Suppressor macrophage treated with lipopolysaccharide for 4 hours (primary cell): ENCODE results near the gene SPRED1.
"Not testable (repeated sequence)": the region's sequence is repeated elsewhere in the genome, so short reads cannot be mapped to it uniquely, and the experiment has no call there.

Source experiments
- DNase-seq: peaks from one replicate; pipeline ENCODE4 v3.0.0-alpha.2; 2020

SPRED1 gene

GRCh38 chr15:38237021-38237420 lies 15.6 kb upstream of the SPRED1 start:
- not testable (repeated sequence) for DNase-seq

- DNase-seq: no peak
Observed at GRCh38 chr15:38238311-38238710, 14.3 kb upstream of the SPRED1 start.

GRCh38 chr15:38242055-38242454 lies 10.6 kb upstream of the SPRED1 start:
- peak; percentile 42 for DNase-seq

GRCh38 chr15:38243278-38244055 lies 9.2 kb upstream of the SPRED1 start:
- DNase-seq: no peak

- no peak for DNase-seq
Observed at GRCh38 chr15:38247336-38247735, 5.3 kb upstream of the SPRED1 start.

GRCh38 chr15:38253351-38253781 lies 730 bp downstream of the SPRED1 start:
- peak; percentile 48 for DNase-seq

GRCh38 chr15:38254051-38254883 lies 1.6 kb downstream of the SPRED1 start:
- DNase-seq: peak; percentile 59

- no peak for DNase-seq
Observed at GRCh38 chr15:38255690-38256089, 3.1 kb downstream of the SPRED1 start.

- DNase-seq: no peak
Observed at GRCh38 chr15:38257676-38258075, 5.0 kb downstream of the SPRED1 start.

- DNase-seq: no peak
Observed at GRCh38 chr15:38259134-38259533, 6.5 kb downstream of the SPRED1 start.

GRCh38 chr15:38260077-38260476 lies 7.4 kb downstream of the SPRED1 start:
- no peak for DNase-seq

- DNase-seq: no peak
Observed at GRCh38 chr15:38263251-38263650, 10.6 kb downstream of the SPRED1 start.

- no peak for DNase-seq
Observed at GRCh38 chr15:38263996-38264395, 11.4 kb downstream of the SPRED1 start.

- no peak for DNase-seq
Observed at GRCh38 chr15:38266247-38266986, 13.8 kb downstream of the SPRED1 start.

- no peak for DNase-seq
Observed at GRCh38 chr15:38267421-38268022, 14.9 kb downstream of the SPRED1 start.

GRCh38 chr15:38271144-38271543 lies 18.5 kb downstream of the SPRED1 start:
- no peak for DNase-seq

- DNase-seq: no peak
Observed at GRCh38 chr15:38271895-38272294, 19.3 kb downstream of the SPRED1 start.

GRCh38 chr15:38272431-38272830 lies 19.8 kb downstream of the SPRED1 start:
- DNase-seq: not testable (repeated sequence)

- DNase-seq: no peak
Observed at GRCh38 chr15:38274135-38274534, 21.5 kb downstream of the SPRED1 start.

GRCh38 chr15:38275959-38276358 lies 23.3 kb downstream of the SPRED1 start:
- DNase-seq: no peak

GRCh38 chr15:38277281-38277680 lies 24.6 kb downstream of the SPRED1 start:
- DNase-seq: not testable (repeated sequence)

GRCh38 chr15:38281031-38281430 lies 28.4 kb downstream of the SPRED1 start:
- DNase-seq: peak; percentile 50

GRCh38 chr15:38283010-38283409 lies 30.4 kb downstream of the SPRED1 start:
- peak; percentile 11 for DNase-seq
